OCI-LY1 (cell line): ENCODE data around the gene ANKRD7.
A peak's percentile ranks its signal among the peaks of the same experiment; 100 is the strongest.

Source experiments
- H2AFZ ChIP-seq: fragments of 200-600 bp; sonication (generic), shearing (Covaris generic); 2 replicates; pipeline ENCODE4 v1.6.0; 2014; ENCODE audit warnings: antibody characterized with exemption, mild to moderate bottlenecking, low read length
- H3F3A ChIP-seq: fragments of 200-600 bp; sonication (generic), shearing (Covaris generic); 2 replicates; pipeline ENCODE4 v1.6.0; 2014; ENCODE audit warnings: mild to moderate bottlenecking, antibody characterized with exemption, low read length, moderate library complexity; ENCODE audit not compliant: insufficient read depth
- H3K27ac ChIP-seq: fragments of 200-600 bp; sonication (generic); 2 replicates; pipeline ENCODE4 v1.5.1; 2014; ENCODE audit warnings: low read length, mixed run types, mild to moderate bottlenecking, low read depth; ENCODE audit not compliant: poor library complexity, severe bottlenecking
- H3K27me3 ChIP-seq: fragments of 200-600 bp; sonication (generic); 2 replicates; pipeline ENCODE4 v1.6.0; 2014; ENCODE audit warnings: antibody characterized with exemption, mild to moderate bottlenecking, low read length, moderate library complexity; ENCODE audit not compliant: insufficient read depth
- H3K36me3 ChIP-seq: fragments of 200-600 bp; sonication (generic); 2 replicates; pipeline ENCODE4 v1.6.1; 2014; ENCODE audit warnings: mild to moderate bottlenecking, antibody characterized with exemption, low read length, moderate library complexity, mixed read lengths; ENCODE audit not compliant: insufficient read depth
- H3K4me1 ChIP-seq: fragments of 200-600 bp; sonication (generic); 2 replicates; pipeline ENCODE4 v1.5.1; 2014; ENCODE audit warnings: mild to moderate bottlenecking, low read length, moderate library complexity; ENCODE audit not compliant: insufficient read depth, severe bottlenecking
- H3K4me2 ChIP-seq: fragments of 200-600 bp; sonication (generic), shearing (Covaris generic); 2 replicates; pipeline ENCODE4 v1.6.1; 2014; ENCODE audit warnings: low read length
- H3K4me3 ChIP-seq: fragments of 200-600 bp; sonication (generic); 2 replicates; pipeline ENCODE4 v1.5.1; 2014; ENCODE audit warnings: low read length, low read depth, mild to moderate bottlenecking, mixed read lengths; ENCODE audit not compliant: poor library complexity, severe bottlenecking
- H3K79me2 ChIP-seq: fragments of 200-600 bp; shearing (Covaris generic); 2 replicates; pipeline ENCODE4 v1.6.1; 2016; ENCODE audit warnings: mixed run types, low read length, mixed read lengths; ENCODE audit not compliant: insufficient read depth
- H3K9ac ChIP-seq: fragments of 200-600 bp; sonication (generic), shearing (Covaris generic); 2 replicates; pipeline ENCODE4 v1.6.1; 2014; ENCODE audit warnings: mild to moderate bottlenecking, low read length, mixed read lengths
- H3K9me2 ChIP-seq: fragments of 200-600 bp; sonication (generic), shearing (Covaris generic); 2 replicates; pipeline ENCODE4 v1.6.1; 2014; ENCODE audit warnings: low read depth, mild to moderate bottlenecking, low read length, mixed read lengths
- H3K9me3 ChIP-seq: fragments of 200-600 bp; shearing (Covaris generic); 2 replicates; pipeline ENCODE4 v1.6.1; 2014; ENCODE audit warnings: low read length, mixed read lengths
- H4K20me1 ChIP-seq: fragments of 200-600 bp; sonication (generic), shearing (Covaris generic); 2 replicates; pipeline ENCODE4 v1.6.0; 2016; ENCODE audit warnings: mild to moderate bottlenecking, low read length; ENCODE audit not compliant: insufficient read depth
- CTCF ChIP-seq: fragments of 200-600 bp; sonication (generic), shearing (Covaris generic); IDR thresholded peaks from 2 replicates; pipeline ENCODE4 v1.5.1; 2017; ENCODE audit warnings: mild to moderate bottlenecking, antibody characterized with exemption, low read length, moderate library complexity, mixed read lengths
- EZH2 ChIP-seq: fragments of 200-600 bp; sonication (generic), shearing (Covaris generic); IDR thresholded peaks from 2 replicates; pipeline ENCODE4 v1.8.0; 2017; ENCODE audit warnings: borderline replicate concordance, mixed run types, mild to moderate bottlenecking, antibody characterized with exemption, low read length, moderate library complexity, mixed read lengths

The ANKRD7 gene

GRCh38 chr7:118214051-118214832 lies 10.3 kb upstream of the ANKRD7 start:
- no peaks in the 10 kb centered on the region for H3K36me3 ChIP-seq
- H4K20me1 ChIP-seq: no peaks in the 10 kb centered on the region
- TF ChIP-seq EZH2 (no peak), CTCF (no peak)
- peak overlapping the region; percentile 63 for H3K9ac ChIP-seq
- H3K4me3 ChIP-seq: peak overlapping the region; percentile 62
- no peaks in the 10 kb centered on the region for H3F3A ChIP-seq
- H3K9me3 ChIP-seq: no peaks in the 10 kb centered on the region
- peak overlapping the region; percentile 81 for H3K4me2 ChIP-seq
- no peaks in the 10 kb centered on the region for H3K79me2 ChIP-seq
- peaks cover 16% of the 10 kb centered on the region for H3K4me1 ChIP-seq
- no peaks in the 10 kb centered on the region for H3K27me3 ChIP-seq
- peak overlapping the region; percentile 95 for H2AFZ ChIP-seq
- no peaks in the 10 kb centered on the region for H3K9me2 ChIP-seq
- no peak overlapping the region for H3K27ac ChIP-seq

- Histone ChIP-seq H3K4me2 (peak overlapping the region; percentile 81), H3F3A (no peaks in the 10 kb centered on the region), H2AFZ (peak overlapping the region; percentile 95), H3K27me3 (no peaks in the 10 kb centered on the region), H3K4me3 (peak overlapping the region; percentile 62), H4K20me1 (no peaks in the 10 kb centered on the region), H3K9me2 (no peaks in the 10 kb centered on the region), H3K4me1 (peaks cover 16% of the 10 kb centered on the region), H3K27ac (no peak overlapping the region), H3K9ac (peak overlapping the region; percentile 63), H3K36me3 (no peaks in the 10 kb centered on the region), H3K9me3 (no peaks in the 10 kb centered on the region), H3K79me2 (no peaks in the 10 kb centered on the region)
- TF ChIP-seq CTCF: no peak
- no peak for TF ChIP-seq EZH2
Measured at GRCh38 chr7:118214833-118215182, 9.7 kb upstream of the ANKRD7 start.

GRCh38 chr7:118217210-118217619 lies 7.3 kb upstream of the ANKRD7 start:
- Histone ChIP-seq H3K9me2 (no peaks in the 10 kb centered on the region), H3K27ac (no peak overlapping the region), H3K4me3 (no peak overlapping the region), H3F3A (no peaks in the 10 kb centered on the region), H2AFZ (no peak overlapping the region), H3K79me2 (no peaks in the 10 kb centered on the region), H3K4me1 (peaks cover 16% of the 10 kb centered on the region), H3K4me2 (no peak overlapping the region), H4K20me1 (no peaks in the 10 kb centered on the region), H3K9ac (no peak overlapping the region), H3K9me3 (no peaks in the 10 kb centered on the region), H3K27me3 (no peaks in the 10 kb centered on the region), H3K36me3 (no peaks in the 10 kb centered on the region)
- no peak for TF ChIP-seq EZH2
- no peak for TF ChIP-seq CTCF
